ENCODE data around the gene ORM2. TPM values are rescaled to one million over a fixed set of nuclear protein-coding genes. Genes with fewer than 3 reads are reported as not detected.
A peak's percentile ranks its signal among the peaks of the same experiment; 100 is the strongest.
"Not testable (repeated sequence)": the region's sequence is repeated elsewhere in the genome, so short reads cannot be mapped to it uniquely, and the experiment has no call there.

ORM2 gene
- not detected for polyA plus RNA-seq (ENCODE audit: insufficient read length)
- long read RNA-seq, donor 1 = 0 reads
- long read RNA-seq, donor 2 = 0 reads
- long read RNA-seq, donor 3 = 0 reads
- long read RNA-seq, donor 4 = 0 reads
- long read RNA-seq, donor 5 = 0 reads
- long read RNA-seq, donor 6 = 0 reads
- long read RNA-seq, donor 7 = 0 reads
- long read RNA-seq, donor 8 = 0 reads

DNA sequence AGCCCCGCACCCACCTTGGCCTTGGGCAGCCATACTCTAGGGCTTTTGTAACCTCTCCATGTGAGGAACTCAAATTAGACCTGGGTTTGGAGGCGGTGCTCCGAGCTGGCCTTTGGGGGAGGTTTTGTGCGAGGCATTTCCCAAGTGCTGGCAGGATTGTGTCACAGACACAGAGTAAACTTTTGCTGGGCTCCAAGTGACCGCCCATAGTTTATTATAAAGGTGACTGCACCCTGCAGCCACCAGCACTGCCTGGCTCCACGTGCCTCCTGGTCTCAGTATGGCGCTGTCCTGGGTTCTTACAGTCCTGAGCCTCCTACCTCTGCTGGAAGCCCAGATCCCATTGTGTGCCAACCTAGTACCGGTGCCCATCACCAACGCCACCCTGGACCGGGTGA lies at the start of gene ORM2:
ORM2 (plus strand) TSS at position 245 of the 398 bp plus-strand sequence; CDS start at position 281, 36 bp downstream.
- not testable (repeated sequence) for DNase-seq

DNA sequence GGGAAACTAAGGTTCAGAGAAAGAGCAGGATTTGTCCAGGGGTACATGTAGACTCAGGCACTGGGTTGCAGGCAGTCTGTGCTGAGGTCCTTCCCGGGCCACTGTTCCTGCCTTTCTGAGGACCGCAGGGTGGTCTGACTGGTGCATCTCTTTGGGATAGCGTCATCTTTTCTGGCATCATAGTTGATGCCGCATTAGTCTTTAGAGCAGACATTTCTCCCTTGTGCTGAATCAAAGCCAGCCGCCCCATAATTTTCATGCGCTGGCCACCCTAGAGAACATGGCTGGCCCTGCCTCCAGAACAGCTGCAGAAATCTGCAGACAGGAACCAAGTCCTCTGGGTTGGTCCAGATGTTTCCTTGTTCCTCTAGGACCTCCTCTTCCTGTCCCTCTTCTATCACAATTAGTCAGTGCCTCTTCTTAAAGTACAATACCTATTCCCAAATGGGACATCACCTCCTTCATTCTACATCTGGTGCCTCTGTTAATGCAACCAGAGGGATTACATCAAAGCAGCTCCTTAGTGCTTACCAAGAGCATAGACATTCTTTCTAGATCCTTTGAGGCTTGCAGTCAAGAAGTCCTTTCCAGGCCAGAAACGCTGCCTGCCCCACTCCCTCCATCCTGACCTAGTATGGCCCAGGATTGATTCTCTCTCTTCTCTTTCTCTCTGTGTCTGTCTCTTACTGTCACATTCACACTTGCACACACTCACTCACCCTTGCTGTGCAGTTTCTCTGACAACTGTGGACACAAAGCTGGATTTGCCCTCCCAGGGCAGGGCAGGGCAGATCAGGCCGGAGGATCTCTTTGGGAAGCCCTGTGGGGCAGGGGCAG lies 48.8 kb upstream of the ORM2 start:
- no peak for DNase-seq

DNA sequence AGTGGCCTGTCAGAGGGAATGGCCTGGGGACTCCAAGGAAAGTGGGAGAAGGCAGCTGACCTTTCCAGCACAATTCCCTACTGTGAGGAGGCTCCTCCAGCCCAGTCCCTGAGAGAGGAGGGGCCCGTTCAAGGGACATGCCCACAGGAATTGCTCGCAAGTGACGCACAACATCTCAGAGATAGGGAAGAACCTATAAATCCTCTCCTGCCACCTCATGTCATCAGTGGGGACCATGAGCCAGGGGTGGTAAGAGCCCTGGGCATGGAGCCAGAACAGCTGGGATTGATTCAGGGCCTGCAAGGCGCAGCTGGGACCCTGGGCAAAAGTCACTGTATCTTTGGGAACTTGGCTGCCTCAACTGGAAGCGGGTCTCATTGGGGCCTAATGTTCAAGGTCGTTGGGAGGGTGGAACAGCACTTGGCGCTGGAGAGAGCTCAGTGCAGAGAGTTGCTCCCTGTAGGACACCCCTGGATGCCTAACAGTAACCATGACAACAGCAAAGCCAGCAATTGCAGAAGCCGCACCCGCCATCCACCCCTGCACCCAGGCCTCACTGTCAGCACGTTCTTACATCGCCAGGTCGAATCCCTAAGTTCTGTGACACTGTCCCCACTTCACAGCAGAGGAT lies 48.1 kb upstream of the ORM2 start:
- DNase-seq = no peak

DNA sequence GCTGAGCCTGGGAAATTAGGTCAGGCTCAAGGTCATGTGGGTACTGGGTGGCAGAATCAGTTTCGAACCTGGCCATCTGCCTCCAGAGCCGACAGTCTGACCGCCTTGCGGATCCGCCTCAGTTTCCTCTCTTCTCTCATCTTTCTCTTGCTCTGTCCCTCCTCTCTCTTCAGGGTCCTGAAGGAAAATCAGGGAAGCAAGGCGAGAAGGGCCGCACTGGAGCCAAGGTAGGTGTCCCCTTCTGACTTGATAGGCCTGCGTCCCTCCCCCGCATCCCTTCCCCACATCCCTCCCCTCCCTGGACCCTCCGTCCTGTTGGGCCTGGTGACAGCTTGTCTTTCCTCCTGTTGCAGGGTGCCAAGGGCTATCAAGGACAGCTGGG lies 47.6 kb upstream of the ORM2 start:
- no peak for DNase-seq

DNA sequence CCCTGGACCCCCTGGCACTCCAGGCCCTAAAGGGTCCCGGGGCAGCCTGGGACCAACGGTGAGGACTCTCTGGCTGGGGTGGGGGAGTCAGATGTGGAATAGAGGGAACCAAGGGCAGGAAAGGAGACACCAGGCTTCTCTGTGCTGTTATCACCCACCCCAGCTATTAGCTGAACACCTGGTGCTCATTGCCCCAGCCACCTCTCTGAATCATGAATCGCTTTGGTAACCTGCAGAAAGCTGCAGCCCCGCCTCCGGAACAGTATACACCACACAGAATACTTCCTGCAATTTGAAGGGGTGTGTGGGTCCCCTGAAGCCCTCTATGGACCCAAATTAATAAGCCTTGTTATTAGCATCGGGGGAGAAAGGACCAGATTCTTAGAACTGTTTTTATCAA lies 47.2 kb upstream of the ORM2 start:
- no peak for DNase-seq

DNA sequence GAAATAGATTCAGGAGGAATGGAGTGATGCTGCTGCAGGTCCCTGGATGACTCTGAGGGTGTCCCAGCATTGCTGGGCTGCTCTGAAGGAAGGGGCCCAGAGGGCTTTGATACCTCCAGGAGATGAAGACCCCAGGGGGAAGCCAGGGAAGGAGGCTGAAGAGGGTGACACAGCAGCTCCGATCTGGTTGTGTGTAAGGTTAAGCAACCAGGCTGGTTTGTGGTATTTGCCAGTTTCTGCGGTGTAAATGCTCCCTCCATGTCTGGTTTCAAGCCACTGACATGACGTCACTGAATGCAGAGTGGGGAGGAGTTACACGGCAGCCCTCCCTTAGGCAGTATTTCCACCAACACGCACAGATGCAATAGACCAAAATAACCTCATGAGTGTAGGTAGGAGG lies 46.7 kb upstream of the ORM2 start:
- no peak for DNase-seq

DNA sequence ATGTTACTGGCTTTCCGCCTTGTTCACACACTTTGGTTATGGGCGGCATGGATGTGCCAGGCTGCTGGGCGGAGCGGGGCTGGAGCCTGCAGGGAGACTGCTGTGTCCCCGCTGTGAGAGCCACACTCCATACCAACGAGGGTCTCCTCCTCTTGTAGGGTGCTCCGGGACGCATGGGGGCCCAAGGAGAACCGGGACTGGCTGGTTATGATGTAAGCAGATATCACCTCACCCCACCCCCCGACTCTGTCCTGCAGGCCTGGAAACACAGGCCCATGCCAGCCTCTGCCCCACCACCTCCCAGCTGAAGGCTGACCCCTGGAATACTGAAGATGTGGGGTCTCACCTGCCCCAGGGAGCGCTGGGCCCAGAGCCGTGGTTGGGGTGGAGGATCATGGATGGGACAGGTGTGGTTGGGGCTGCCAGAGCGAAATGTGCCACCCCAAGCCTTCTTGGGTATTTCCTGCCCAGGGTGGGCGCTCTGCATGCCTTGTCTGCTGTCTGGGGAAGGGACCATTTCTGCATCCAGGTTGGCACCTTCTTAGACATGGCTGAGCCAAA lies 46.0 kb upstream of the ORM2 start:
- no peak for DNase-seq

DNA sequence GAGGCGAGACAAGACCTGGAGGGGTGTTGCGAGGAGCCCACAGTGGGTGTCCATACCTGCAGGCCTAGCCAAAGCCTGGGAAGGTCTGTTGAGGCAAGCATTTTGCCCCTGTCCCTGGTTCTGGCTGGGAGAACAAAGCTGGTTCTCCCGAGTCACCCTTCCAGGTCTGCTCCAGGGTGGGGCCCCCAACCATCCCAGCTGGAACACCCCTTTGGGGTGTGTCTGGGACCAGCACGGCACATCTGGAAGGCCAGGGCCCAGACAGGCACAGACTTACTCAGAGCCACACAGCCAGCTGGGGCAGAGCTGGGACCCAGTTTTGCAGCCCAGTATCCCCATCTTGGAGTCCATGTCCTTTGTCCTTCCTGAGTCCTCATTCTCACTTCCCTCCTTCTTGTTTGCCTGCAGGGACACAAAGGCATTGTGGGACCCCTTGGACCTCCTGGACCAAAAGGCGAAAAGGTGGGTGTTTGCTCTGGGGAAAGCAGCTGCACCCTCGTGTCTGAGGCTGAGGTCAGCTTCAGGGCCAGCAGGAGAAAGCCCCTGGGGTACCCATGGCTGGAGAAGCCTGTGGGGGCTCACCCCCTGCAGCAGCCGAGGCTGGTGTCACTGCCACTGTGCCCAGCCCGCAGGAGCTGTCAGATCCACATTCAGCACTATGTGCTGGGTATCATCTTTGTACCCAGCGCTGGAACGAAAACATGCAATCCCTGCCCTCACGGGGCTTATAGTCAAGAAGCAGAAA lies 45.2 kb upstream of the ORM2 start:
- DNase-seq = no peak

DNA sequence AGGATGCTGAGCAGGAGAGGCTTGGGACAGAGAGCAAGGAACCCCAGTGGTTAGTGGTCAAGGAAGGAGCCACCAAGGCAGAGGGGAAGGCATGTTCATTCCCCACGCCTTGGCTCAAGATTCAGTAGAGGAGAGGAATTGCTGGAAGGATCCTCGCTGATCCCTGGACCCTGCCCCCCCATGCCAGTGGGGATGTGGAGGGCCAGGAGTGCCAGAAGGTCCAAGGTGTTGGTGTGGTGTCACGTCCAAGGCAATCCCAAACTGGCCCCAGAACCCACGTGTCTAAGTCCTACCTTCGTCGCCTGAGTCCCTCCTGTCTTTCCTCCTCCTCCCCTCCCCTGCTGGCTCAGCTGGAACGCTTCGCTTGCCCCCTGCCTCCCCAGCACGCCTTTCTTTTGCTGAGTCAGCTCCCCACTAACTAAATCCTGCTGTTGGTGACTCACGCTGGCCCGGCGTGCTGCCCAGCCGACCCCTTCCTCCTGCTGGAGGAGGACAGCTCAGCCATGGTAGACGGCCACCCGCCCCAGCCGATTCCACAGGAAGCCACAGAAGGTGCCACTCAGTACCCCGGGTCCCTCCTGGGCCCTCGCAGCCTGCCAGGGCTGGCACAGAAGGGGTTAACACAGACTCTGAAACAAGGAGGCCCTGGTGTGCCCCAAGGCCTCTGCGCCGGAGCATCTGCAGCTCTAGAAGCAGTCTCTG lies 44.4 kb upstream of the ORM2 start:
- peak; percentile 54 for DNase-seq

DNA sequence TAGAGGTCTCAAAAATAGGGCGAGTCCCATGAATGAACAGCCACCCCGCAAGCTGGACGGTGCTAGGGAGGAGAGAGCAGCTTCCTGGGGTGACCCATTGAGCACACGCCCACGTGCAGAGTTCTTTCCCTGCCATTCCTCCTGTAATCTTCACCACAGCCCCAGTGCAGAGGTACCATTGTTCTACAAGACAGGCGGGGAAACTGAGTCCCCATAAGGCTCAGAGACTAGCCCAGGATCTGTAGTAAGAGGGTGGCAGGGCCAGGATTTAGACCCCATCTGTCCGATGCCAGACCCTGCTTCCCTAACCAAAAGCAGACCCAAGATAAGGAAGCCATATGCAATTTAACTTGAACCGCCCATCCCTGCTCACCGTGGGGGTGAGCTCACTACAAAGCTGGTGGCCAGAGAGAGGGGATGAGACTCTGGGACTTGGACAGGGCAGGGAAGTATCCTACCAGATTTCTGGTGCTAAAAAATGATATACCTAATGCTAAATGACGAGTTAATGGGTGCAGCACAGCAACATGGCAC lies 43.5 kb upstream of the ORM2 start:
- no peak for DNase-seq

DNA sequence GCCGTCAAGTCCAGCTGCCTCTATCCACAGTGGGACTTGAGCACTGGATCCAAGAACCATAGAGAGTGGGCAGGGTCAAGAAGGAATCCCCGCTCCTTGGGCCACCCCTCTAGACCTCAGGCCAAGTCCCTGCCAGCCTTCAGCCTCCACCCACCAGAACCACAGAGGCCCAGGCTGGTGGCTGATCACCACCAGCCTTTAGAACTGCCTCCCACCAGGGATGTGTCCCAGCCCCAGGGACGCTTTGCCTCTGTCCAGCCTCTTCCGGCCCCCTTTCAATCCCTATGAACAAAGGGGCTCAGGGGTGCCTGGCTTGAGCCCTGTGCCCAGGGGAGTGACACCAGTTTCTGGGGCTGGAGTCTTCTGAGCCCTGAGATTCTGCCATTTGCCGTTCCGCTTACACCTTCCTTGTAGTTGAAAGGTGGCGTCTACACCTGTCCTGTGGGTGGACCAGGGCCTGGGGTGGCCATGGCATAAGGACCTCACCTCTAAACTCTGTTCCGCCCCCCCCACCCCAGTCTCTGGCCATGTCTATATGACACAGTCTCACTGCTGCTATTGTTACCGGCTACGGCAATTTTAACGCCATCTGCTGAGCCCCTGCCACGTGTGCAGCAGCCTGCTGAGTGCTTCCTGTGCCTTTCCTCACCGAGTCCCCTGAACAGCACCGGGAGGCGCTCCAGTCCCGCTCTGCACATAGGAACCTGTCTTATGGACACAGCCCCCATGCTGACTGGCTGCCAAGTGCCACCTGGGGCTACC lies 42.5 kb upstream of the ORM2 start:
- no peak for DNase-seq

DNA sequence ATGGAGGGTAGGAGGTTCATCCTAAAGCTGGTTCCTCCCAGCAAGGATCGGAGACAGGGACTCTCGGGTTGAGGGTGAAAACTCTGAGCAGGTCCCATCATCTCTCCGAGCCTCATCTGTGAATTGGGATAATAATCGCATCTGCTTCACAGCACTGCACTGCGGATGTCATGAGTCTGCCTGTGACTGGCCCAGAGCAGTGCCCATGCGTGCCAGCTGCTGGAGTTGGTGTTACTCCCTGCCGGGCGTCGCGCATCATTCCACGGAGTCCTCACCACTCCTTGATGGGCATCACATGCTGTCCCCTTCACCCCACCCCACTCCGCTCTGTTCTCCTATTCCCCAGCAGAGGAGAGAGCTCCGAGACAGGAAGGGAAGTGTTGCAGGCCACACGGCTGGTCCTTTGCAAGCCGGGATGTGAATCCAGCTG lies 41.9 kb upstream of the ORM2 start:
- no peak for DNase-seq

DNA sequence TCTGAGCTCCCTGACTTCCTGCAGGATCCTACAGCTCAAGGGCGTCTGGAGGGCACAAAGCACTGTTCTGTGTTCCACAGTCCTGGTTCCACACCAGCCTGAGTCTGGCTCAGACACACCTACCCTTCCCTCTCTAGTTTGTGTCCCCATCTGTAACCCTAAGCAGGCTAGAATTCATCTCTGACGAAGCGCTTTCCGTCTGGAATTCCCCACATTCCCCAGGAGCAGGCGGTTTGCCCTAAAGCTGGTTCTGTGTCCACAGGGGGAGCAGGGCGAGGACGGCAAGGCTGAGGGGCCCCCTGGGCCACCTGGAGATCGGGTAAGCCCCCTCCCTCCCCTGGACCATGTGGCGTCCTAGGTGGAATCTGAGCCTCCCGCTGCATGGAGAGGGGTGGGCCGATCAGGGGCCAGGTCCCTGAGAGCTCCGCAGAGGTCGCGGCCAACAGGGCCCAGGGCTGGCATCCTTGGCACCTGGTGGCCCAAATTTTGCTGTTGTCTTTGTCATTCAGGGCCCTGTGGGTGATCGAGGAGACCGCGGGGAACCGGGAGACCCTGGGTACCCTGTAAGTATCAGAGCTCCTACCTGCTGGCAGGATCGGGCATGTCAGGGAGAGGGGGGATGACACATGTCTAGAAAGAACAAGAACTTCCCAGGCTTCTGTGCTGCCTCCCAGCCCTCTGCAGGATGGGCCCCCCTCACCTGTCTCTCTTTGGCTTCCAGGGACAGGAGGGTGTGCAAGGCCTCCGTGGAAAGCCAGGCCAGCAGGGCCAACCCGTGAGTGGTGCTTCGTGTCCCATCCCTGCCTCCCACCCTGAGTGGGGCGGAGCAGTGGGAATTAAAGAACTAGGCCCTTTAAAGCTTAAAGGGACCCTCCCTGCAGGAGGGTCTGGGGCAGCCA lies 41.2 kb upstream of the ORM2 start:
- DNase-seq = no peak

DNA sequence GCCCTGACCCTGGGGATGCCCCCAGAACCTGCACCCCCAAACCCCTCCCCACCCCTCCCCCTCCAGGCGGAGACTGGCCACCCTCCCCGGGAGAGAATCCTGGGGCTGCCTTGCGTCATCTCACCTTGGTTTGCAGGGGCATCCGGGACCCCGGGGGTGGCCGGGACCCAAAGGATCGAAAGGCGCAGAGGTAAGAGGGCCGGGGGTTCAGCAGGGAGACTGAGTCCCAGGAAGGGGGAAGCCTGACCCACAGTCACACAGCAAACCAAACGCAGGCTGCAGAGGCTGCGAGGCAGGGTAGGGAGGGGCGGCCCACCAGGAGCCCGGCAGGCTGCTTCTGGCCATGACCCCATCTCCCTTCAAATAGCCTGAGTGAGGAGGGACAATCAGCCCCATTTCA lies 40.6 kb upstream of the ORM2 start:
- no peak for DNase-seq

DNA sequence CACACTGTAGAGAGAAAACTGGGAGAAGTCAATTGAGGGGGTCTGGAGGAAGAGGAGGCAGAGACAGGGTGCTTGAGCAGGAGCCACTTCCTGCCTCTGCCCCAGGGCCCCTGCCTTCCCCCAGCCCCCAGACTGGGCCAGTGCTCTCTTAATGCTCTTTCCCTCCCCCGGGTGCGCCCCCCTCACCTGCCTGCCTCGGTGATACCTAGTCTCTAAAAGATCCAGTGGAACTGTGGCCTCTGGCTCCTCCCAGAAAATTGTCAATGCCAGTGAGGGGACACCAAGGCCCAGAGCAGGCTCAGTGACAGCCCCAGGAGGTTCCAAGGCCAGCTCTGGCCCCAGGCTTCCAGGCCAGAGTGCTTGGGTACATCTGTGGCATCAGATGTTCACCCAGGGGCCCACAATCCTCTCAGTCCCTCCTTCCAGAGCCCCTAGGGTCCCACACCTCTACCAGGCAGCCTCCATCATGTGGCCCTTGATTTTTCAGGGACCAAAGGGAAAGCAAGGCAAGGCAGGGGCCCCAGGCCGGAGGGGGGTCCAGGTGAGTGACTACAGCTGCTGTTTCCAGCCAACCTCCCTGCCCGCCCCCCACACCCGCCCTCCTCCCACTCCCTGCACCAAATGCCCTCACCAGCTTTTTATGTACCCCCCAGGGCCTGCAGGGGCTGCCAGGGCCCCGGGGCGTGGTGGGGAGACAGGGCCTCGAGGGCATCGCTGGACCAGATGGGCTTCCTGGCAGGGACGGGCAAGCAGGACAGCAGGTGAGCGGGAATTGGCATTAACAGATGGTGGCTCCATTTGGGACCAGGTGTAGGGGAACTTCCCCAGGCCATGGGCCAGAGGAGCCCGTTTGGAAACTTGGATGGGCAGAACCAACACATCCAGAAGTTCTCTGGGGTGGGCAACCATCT lies 39.8 kb upstream of the ORM2 start:
- no peak for DNase-seq

DNA sequence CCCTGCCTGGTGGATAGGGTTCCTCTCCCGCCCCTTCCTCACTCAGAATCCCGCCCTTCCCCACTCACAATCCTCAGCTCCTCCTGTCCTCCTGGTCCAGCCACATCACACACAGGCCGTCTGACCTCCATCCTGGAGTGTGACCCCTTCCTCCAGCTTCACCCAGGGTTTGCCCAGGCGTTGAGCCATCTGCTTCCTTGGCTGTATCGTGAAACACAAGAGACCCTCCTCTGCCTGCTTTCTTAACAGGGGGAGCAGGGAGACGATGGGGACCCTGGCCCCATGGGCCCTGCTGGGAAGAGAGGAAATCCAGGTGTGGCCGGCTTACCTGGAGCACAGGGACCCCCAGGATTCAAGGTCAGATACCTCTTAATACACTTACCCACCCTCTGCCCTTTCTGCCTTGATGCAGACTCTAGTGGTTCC lies 39.1 kb upstream of the ORM2 start:
- no peak for DNase-seq

DNA sequence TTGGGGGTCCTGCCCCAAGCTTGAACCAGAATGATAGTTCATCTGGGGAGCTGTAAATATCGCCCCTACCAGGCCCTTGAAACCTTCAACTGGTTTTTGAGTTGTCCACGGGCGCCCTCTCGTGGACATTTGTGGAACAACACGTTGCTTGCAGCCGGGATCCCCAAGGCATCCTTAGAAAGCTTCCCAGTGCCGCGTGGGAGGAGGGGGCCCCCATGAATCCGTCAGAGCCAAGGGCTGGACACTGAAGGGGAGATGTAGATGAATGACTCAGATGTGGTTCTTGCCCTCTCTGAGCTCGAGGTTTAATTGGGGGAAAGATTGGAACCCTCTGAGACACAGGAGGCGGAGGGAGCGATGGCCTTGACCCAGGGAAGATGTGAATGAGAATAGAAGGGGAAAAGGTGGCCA lies 38.6 kb upstream of the ORM2 start:
- peak; percentile 64 for DNase-seq

DNA sequence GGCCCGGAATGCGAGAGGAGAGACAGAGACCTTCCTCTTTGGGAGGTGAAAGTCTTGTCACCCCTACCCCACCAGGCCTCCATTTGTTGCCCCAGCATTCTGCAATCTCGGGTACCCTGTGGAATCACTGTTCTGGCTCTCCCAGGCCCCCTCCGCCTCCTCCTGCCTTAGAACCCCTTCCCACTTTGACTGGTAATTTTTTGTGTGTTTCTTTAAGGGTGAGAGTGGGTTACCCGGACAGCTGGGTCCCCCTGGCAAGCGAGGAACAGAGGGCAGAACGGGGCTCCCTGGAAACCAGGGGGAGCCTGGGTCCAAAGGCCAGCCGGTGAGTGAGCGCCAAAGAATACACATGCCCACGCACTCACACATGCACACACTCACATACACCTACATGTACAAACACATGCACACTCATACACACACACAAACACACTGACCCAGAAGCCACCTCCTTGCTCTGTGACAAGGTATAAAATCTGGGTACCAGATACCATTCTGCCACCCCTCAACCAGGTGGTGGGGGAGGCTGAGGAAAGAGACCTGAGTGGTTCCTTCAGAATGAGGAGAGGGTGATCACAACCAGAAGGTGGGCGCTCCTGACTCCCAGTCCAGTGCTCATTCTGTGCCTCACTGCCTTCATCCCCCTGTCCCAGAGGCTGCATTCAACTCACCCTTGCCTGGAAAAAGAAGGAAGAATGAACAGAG lies 37.6 kb upstream of the ORM2 start:
- DNase-seq = no peak
